ENCODE data around the gene CTBP1.

Gene CTBP1

DNA sequence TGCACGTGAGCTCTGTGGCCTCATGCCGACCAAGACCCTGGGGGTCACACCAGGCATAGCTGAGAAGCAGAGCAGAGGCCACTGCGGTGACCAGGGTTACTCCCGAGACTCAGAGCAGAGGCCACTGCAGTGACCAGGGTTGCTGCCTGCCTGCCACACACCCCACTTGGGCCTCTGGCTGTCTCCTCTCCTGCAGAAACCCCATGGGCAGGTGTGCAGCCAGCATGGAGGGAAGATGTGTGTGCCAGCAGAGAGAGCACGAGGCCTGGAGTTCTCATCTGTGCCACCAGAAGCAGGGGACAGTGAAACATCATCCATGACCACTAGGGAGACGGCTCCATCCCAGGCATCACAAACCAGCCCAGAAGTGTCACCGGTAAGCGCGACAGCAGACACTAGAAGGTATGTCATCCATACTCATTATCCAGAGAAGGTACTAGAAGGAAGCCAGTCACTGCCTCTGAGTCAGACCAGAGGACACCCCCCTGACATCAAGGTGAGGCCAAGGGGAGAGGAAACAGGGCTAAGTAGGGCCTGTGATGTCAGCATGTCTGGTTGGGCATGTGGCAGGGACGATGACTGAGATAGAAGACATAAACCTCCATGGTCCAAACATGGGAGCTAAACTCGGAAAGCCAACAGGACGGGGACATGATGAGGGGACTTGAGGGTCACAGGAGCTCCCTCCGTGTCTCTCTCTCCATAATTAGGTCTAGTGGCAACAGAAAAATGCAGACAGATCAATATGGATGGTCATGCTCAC lies 52.3 kb downstream of the CTBP1 start:
- DNase-seq (ENCODE audit: low read depth in 2 of 2), result no peak

DNA sequence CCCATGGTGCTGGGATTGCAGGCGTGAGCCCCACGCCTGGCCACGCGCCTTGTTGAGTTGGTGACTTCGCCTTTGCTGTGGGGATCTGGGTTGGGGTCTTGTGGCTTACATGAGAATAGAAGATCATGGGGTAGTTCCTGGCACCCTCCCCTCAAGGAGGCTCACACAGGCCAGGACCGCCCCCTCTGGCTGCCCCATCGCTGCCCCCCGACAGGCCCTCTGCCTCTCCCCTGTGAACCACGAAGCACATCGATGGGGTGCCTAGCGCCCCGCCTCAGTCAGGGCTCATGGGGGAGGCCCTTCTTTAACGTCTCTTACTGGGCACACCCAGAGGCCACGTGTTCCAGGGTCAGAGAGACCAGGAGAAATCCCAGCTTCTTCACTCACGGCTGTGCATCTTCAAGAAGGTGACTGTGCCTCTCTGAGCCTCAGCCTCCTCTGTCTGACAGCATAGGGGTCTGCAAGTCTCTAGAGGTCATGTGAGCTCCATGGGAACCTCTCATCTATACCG lies 53.0 kb downstream of the CTBP1 start:
- DNase-seq (ENCODE audit: low read depth in 2 of 2), result no peak

DNA sequence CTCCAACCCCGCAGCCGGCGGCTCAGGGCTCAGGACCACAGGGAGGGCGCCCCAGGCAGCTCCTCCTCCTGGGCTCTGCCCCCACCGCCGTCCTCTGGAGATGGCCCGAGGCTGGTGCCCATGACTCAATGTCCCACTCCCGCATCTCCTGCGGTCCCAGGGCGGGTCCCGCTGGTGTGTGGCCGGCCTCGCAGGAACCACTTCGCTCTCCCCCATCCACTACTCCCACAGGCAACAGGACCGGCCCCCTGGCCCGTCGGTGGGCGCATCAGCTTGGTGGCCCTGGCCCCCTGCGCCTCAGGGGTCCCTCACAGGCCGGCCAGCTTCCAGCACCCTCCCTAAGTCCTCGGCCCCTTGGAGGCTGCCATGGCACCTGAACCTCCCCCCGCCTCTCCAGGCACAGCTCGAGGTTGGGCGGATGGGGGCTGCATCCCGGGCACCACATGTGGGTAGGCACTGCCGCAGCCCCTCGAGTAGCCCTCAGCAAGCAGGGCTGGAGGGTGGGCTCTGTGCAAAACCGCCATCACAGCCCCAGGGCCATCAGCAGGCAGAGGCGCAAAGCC lies 53.7 kb downstream of the CTBP1 start:
- DNase-seq (ENCODE audit: low read depth in 2 of 2), result no peak

DNA sequence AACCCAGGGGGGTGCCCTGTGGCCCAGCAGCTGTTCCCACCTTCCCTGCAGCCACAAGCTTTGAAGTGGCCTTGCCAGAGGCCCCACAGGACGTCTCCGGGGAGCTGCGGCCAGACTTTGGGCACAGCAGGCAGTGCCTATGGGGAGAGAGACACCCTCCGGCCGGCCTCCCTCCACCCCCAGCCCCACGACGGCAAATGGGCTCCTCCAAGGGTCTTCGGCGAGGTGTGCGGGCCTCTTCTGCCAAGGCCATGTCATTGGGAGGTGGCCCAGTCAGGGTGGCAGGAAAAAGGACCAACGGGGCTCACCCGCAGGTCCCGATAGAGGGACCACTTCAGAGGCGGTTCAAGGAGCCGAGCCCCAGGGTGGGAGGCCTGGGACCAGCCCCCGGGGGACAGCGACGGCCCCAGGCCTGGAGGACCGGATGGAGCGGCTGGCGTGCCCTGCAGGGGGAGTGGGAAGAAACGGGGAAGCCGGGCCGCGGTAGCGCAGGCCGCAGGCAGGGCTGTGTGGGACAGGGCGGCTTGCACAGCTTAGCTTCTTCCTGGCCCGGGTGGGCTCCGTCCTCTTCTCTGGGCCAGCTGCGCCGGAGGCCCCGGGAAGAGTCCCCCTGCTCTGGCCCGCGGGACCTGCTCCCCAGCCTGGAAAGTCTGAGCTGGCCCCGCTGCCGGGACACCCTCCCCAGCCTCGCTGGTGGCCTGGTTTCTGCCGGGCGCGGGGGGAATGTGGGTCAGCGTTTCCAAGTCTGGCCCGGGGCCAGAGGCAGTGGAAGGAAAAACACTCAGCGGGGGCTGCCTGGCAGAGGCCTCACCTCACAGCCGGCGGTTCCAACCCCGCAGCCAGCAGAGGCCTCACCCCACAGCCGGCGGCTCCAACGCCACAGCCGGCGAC lies 54.7 kb downstream of the CTBP1 start:
- no peak for DNase-seq (ENCODE audit: low read depth in 2 of 2)

DNA sequence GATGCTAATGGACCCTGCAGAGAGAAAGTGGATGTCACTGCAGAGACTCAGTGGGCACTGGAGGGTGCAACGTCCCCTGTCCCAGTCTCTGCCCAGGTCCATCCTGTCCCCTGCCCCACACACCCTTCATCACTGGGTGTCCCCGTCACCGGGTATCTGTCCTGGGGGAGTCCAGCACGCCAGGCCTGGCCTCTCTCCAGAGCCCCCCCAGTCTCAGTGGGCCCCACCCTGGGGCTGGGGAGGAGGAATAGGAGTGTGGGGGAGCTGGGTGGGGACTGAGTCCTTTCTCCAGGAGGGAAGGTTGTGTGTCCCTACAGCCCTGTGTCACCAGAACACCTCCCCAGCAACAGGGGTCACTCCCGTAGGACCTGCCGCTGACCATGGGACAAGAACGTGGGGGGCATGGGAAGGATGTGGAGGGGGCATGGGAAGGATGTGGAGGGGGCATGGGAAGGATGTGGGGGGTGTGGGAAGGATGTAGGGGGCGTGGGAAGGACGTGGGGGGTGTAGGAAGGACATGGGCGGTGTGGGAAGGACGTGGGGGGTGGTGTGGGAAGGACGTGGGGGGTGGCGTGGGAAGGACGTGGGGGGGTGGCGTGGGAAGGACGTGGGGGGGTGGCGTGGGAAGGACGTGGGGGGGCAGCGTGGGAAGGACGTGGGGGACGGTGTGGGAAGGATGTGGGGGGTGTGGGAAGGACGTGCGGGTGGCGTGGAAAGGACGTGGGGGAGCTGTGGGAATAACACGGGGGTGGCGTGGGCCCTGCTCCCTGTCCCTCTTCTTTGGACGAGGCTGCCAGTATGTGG lies 55.5 kb downstream of the CTBP1 start:
- DNase-seq (ENCODE audit: low read depth in 2 of 2), result no peak

DNA sequence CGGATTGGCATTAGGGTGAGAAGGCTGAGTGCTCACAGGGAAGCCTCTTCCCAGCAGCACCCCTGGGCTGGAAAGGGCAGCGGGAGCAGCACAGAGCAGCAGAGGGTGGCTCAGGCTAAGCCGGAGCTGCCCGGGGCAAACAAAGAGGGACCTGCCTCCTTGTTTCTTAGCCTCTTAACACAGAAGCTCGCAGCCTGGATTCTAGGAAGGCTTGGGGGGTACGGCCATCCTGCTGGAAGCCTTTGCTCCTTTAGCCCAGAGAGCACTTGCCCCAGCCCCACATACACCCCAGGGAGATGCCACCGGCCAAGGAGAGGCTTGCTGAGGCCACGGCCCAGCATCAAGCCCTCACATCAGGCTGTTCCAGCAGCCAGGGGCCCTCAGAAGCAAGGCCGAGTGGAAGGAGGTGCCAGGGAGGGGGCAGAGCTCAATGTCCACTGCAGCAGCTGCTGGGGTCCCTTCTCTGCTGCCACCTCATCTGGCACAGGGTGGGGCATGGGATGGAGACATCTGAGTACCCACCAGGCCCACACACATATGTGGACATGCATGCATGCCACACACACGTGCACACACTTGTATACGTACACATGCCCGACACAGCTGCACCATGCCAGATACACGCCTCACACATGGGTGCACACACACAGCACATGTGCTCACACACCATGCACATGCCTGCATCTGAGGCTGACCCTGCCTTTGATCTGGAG lies 56.3 kb downstream of the CTBP1 start:
- no peak for DNase-seq (ENCODE audit: low read depth in 2 of 2)

DNA sequence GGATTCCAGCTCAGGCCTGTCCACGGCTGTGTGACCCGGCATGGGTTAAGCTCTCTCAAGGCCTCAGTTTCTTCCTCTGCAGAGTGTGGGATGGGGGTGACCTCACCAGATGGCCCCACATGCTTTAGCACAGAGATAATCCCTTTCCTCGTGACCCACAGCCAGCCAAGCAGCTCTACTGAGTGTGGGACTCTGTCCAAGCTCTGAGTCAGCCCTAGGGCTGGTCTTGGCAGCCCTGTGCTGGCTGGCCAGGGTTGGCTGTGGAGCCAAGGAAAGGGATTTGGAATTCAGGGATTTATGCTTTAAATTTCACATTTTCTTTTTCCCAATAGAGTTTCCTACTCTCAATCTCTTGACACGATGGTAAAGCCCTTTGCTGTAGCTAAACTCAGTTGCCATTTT lies 56.8 kb downstream of the CTBP1 start:
- DNase-seq (ENCODE audit: low read depth in 2 of 2), result peak; percentile 90 to 92

DNA sequence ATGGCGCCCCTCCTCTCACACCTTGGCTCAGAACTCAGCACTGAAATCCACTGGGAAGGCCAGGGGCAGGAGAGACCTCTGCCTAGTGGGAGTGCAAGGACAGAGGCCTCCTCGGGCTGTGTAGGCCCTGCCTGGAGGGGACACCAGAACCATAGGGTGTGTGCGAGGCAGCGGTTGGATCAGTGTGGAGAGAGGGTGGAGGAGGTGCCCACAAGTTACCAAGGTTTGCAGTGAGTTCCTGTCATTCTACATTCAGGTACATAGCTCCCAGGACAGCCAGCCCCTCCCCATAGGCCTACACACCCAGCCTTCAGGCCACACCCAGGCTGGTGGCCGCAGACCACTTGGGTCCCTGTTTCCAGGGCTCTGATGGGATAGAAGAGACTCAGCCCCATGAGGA lies 57.3 kb downstream of the CTBP1 start:
- DNase-seq (ENCODE audit: low read depth in 2 of 2), result no peak

DNA sequence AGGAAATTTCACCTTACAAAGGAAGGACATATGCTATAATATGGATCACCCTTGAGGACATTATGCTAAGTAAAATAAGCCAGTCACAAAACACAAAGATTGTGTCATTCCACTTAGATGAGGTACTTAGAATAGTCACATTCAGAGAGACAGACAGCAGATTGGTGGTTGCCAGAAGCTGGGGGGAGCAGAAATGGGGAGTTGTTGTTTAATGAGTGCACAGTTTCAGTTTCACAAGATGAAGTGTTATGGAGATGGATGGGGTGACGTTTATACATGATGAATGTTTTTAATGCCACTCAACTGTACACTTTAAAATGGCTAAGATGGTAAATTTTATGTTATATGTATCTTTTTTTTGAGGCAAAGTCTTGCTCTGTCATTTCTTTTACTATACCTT lies 61.7 kb downstream of the CTBP1 start:
- DNase-seq (ENCODE audit: low read depth in 2 of 2), result no peak

DNA sequence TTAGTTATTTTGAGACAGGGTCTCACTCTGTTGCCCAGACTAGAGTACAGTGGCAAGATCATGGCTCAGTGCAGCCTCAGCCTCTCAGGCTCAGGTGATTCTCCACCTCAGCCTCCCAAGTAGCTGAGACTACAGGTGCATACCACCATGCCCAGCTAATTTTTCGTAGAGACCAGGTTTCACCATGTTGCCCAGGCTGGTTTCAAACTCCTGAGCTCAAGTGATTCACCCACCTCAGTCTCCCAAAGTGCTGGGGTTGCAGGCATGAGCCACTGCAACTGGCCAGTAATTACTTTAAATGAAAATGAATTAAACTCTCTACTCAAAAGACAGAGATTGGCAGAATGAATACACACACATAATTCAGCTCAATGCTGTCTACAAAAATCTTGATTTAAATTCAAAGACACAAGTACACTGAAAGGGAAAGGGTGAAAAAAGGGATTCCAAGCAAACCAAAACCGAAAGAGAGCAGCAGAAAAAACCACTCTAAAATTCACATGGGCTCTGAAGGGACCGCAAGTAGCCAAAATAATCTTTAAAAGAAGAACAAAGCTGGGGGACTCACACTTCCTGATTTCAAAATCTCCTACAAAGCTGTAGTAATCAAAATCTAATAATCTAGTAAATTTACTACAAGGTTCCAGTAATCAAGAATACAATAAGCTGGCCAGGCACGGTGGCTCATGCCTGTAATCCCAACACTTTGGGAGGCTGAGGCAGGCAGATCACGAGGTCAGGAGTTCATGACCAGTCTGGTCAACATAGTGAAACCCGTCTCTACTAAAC lies 64.8 kb downstream of the CTBP1 start:
- no peak for DNase-seq (ENCODE audit: low read depth in 2 of 2)

DNA sequence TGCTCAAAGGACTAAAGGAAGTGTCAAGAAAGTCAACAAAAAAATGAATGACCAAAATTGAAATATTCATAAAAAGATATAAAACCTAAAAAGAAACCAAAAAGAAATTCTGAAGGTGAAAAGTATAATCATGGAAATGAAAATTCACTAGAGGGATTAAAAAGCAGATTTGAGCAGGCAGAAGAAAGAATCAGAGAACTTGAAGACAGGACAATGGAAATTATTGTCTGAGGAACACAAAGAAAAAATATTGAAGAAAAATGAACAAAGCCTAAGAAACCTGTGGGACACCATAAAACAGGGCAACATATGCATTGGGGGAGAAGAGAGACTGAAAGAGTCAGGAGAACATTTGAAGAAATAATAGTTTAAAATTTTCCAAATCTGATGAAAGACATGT lies 66.6 kb downstream of the CTBP1 start:
- DNase-seq (ENCODE audit: low read depth in 2 of 2), result no peak

DNA sequence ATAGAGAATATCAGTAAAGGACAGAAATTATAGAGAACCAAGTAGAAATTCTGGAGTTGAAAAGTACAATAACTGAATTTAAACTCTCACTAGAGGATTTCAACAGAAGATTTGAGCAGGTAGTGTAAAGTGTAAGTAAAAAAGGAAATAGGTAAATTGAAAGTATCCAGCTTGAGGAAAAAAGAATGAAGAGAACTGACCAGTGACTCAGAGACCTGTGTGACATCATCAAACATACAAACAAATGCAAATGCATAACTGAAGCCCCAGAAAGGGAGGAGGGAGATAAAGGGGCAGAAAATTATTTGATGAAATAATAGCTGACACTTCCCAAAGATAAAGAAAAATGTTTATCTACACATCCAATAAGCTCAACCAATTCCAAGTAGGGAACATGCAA lies 68.3 kb downstream of the CTBP1 start:
- no peak for DNase-seq (ENCODE audit: low read depth in 2 of 2)

DNA sequence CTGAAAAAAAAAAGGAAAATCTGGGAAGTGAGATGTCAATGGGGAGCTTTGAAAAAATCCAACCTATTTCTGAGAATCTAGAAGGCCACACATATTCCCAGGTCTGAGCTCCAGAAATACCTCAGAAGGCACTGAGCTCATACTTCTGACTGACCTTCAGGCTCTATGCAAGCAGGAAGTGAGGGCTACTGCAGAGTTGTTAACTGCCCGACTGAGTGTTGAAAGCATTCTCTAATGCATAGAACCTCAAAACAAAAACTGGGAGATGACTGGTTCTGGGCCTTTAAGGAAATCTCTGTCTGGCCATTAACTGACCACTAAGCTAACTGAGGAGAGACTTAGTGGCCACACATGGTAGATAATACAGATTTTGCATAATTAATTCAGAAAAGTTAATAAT lies 69.0 kb downstream of the CTBP1 start:
- no peak for DNase-seq (ENCODE audit: low read depth in 2 of 2)

DNA sequence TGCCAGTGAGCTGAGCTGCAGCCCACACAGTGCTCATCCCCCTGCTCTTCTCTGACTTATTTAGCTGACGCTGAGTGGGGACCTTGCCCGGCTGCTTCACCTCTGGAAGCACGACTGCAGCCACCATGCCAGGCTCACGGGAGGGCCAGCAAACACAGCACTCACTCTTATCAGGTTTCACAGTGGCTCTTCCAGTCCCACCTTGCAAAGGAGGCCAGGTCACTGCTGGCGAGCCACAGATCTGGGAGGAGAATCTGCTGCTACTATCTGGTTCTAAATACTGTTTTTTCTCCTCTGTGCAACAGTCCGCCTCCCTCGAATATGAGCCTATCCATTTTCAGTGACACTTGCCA lies 69.9 kb downstream of the CTBP1 start:
- no peak for DNase-seq (ENCODE audit: low read depth in 2 of 2)

DNA sequence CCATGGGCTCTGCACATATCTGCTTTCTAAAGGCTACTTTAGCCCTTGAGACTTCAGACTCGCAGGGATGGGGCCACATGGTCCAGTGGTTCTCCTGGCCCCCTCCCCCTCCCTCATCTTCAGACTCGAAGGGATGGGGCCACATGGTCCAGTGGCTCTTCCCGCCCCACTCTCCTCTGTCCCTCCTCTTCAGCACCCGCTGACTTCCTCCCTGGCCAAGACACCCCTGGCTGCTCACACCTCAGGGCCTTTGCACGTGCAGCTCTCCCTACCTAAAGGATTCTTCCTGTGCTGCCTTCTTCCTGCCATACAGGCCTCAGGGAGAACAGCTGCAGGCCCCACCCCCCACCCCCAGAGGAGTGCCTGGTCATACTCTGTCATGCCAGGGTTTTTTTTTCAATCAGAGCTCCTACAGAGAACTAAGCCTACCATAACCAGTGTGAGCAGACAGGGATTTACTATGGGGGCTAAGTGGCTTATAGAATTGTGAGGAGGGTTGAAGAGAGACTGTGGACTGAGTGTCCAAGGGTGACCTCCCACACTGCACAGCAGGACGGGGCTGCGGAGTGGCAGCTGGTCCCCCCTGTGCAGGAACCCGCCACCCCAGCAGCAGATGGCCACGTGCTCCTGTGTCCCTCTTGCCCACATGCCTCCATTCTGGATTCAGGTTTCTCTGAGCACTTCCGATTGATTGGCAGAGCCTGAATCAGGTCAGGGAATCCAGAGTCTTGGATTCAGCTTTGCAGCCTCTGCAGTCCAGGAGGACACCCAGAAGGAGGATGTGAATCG lies 70.4 kb downstream of the CTBP1 start:
- no peak for DNase-seq (ENCODE audit: low read depth in 2 of 2)

DNA sequence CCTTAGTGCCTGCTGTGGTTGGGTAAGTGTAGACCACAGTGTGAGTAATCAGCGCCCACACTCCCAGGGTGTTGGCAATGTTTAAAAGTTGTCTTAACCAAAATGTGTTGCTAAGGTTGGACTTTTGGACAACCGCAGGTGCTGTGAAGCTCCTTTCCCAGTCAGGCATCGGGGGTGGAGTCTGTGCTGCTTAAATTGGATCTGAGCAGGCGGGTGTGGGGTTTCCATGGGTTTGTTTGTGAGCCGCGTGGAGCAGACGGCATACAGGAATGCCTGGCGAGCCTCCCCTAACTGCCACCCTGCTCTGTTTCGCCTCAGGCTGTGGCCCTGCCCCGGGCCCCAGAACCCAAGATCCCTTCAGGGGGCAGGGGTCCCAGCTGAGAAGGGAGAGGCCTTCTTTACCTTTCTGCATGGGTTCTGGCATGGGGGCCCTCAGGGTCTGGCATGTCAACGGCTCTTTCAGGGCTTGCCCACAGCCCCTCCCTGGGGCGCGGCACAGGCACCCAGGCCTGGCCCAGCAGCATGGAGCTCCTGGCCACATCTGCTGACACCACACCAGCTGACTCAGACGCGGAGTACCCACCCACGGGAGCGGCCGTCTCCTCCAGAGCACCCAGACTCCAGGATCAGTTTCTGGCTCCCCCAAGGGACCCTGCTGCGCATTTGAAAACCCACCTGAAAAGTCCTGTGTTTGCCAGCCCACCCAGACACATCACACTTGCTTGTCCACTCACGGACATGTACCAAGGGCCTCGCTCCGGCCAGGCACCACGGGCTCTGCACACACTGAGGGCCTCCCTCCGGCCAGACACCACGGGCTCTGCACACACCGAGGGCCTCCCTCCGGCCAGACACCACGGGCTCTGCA lies 71.4 kb downstream of the CTBP1 start:
- DNase-seq (ENCODE audit: low read depth in 2 of 2), result no peak

DNA sequence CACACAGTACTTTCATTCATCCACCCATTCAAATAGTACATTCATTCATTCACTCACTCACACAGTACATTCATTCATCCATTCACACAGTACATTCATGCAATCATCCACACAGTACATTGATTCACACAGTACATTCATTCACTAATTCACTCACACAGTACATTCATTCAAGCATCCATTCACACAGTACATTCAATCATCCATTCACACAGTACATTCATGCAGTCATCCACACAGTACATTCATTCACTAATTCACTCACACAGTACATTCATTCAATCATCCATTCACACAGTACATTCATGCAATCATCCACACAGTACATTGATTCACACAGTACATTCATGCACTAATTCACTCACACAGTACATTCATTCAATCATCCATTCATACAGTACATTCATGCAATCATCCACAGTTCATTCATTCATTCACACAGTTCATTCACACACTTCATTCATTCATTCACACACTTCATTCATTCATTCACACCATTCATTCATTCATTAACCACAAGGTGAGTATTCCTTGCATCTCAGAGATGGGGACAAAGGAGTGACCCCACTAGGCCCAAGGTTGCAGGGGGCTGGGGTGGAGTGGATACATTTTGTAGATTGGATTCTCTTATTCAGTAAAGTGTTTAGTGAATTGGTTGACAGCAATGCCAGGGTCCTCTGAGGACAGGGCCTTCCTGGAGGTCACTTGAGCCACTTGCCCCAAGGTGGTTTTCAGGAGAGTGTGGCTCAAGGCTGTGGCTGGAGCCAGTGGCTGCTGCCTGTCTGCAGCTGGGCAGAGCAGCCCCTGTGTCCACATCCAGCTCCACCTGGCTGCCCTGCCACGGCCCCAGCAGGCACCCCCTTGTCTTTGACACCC lies 72.3 kb downstream of the CTBP1 start:
- no peak for DNase-seq (ENCODE audit: low read depth in 2 of 2)

Data from fibroblast of skin of left quadriceps (primary cell).